NCI-H2196 treated with DMSO at 0.1 percent for 48 hours (cell line): Measurements from ENCODE around the gene FAM163A.
"Not testable (repeated sequence)": the region's sequence is repeated elsewhere in the genome, so short reads cannot be mapped to it uniquely, and the experiment has no call there.

Experiments
- DNase-seq: peaks from one replicate; lab custom pipeline; 2025; ENCODE audit not compliant: unreplicated experiment; lab: John Stamatoyannopoulos, UW

The FAM163A gene

GRCh38 chr1:179788259-179788658 lies 45.2 kb downstream of the FAM163A start:
- no peak for DNase-seq

- DNase-seq: no peak
Measured at GRCh38 chr1:179793281-179793680, 50.2 kb downstream of the FAM163A start.

- no peak for DNase-seq
Measured at GRCh38 chr1:179794146-179794545, 51.1 kb downstream of the FAM163A start.

- no peak for DNase-seq
Measured at GRCh38 chr1:179794669-179795068, 51.6 kb downstream of the FAM163A start.

- DNase-seq: no peak
Measured at GRCh38 chr1:179798213-179798863, 55.2 kb downstream of the FAM163A start.

- DNase-seq: no peak
Measured at GRCh38 chr1:179798864-179799516, 55.9 kb downstream of the FAM163A start.

GRCh38 chr1:179800481-179800880 lies 57.4 kb downstream of the FAM163A start:
- no peak for DNase-seq

- DNase-seq: no peak
Measured at GRCh38 chr1:179803104-179803503, 60.0 kb downstream of the FAM163A start.

GRCh38 chr1:179803918-179804317 lies 60.8 kb downstream of the FAM163A start:
- no peak for DNase-seq

GRCh38 chr1:179804417-179804816 lies 61.3 kb downstream of the FAM163A start:
- not testable (repeated sequence) for DNase-seq

GRCh38 chr1:179805291-179806195 lies 62.5 kb downstream of the FAM163A start:
- no peak for DNase-seq

- DNase-seq: no peak
Measured at GRCh38 chr1:179806333-179806732, 63.2 kb downstream of the FAM163A start.

GRCh38 chr1:179807291-179807690 lies 64.2 kb downstream of the FAM163A start:
- no peak for DNase-seq

- no peak for DNase-seq
Measured at GRCh38 chr1:179807691-179808485, 64.8 kb downstream of the FAM163A start.

GRCh38 chr1:179808503-179808902 lies 65.4 kb downstream of the FAM163A start:
- DNase-seq: no peak

- DNase-seq: peak; percentile 58
Measured at GRCh38 chr1:179809506-179810366, 66.6 kb downstream of the FAM163A start.

GRCh38 chr1:179810367-179810715 lies 67.2 kb downstream of the FAM163A start:
- no peak for DNase-seq

- no peak for DNase-seq
Measured at GRCh38 chr1:179812501-179813292, 69.6 kb downstream of the FAM163A start.
